HepG2 (cell line): ENCODE measurements around the gene ADAM15. TPM values are rescaled to one million over a fixed set of nuclear protein-coding genes. Genes with fewer than 3 reads are reported as not detected.

Source experiments
- ARID3A ChIP-seq: IDR thresholded peaks from 2 replicates; pipeline ENCODE4 v1.6.1; 2012; ENCODE audit warnings: low read depth, low read length, improper control_type of control experiment
- BHLHE40 ChIP-seq: IDR thresholded peaks from 2 replicates; pipeline ENCODE4 v1.6.1; 2011; ENCODE audit warnings: low read length, improper control_type of control experiment
- DMAP1 ChIP-seq: IDR thresholded peaks from 2 replicates; pipeline ENCODE4 v1.6.1; 2016
- EP300 ChIP-seq, 3 experiments: sonication (generic) in 1 of 3; formaldehyde crosslinking in 1 of 3; IDR thresholded peaks; 2 replicates each; pipeline versions ENCODE4 v1.5.1 to v1.6.1; 2011 to 2020; ENCODE audit warnings: low read depth in 2 of 3, low read length in 2 of 3, borderline replicate concordance in 1 of 3, improper control_type of control experiment in 1 of 3, mild to moderate bottlenecking in 1 of 3, missing genetic modification reagents in 1 of 3, moderate library complexity in 1 of 3
- FOXO1 ChIP-seq: sonication (generic); formaldehyde crosslinking; IDR thresholded peaks from 2 replicates; pipeline ENCODE4 v1.4.0; 2020; ENCODE audit warnings: missing genetic modification reagents
- HNRNPL ChIP-seq: fragments of 200-400 bp; formaldehyde crosslinking; IDR thresholded peaks from 2 replicates; pipeline ENCODE4 v1.6.1; 2017; ENCODE audit warnings: mild to moderate bottlenecking, low read depth, low read length
- REPIN1 ChIP-seq: sonication (generic); formaldehyde crosslinking; IDR thresholded peaks from 2 replicates; pipeline ENCODE4 v1.8.0; 2022; ENCODE audit warnings: missing genetic modification reagents, low read depth, mild to moderate bottlenecking, borderline replicate concordance
- STAT6 ChIP-seq: sonication (generic); formaldehyde crosslinking; IDR thresholded peaks from 2 replicates; pipeline ENCODE4 v1.4.0; 2020; ENCODE audit warnings: missing genetic modification reagents, mild to moderate bottlenecking, borderline replicate concordance
- TGIF2 ChIP-seq: IDR thresholded peaks from 2 replicates; pipeline ENCODE4 v1.6.1; 2016; ENCODE audit warnings: control low read depth, missing compliant biosample characterization
- polyA plus RNA-seq, 8 experiments: library from polyadenylated mRNA; depleted of rRNA in 3 of 8; stranded (reverse) in 7 of 8; unstranded in 1 of 8; fragments of >200 nt; fragmentation: Illumina TruSeq in 4 of 8; extraction: Trizol in 4 of 8; gene quantifications; 2 replicates each; pipeline versions ENCODE4 v1.2.1 to v1.2.3, GENCODE V29; 2011 to 2016; ENCODE audit warnings: low read depth in 4 of 8, missing spikeins in 1 of 8, mixed read lengths in 1 of 8; ENCODE audit not compliant: insufficient read depth in 1 of 8
- total RNA-seq, 5 experiments: library from RNA; depleted of rRNA; stranded (reverse); fragments of >200 nt; fragmentation: Illumina TruSeq; extraction: Trizol; gene quantifications; 2 replicates each; pipeline ENCODE4 v1.2.3, GENCODE V29; 2016; ENCODE audit warnings: low read depth in 1 of 5
- TF ChIP-seq, protein P1 (sequence below): sonication (generic); formaldehyde crosslinking; IDR thresholded peaks from 2 replicates; pipeline ENCODE4 v1.4.0; 2020; ENCODE audit warnings: missing genetic modification reagents
- TF ChIP-seq, protein P2 (sequence below): IDR thresholded peaks from 2 replicates; pipeline ENCODE4 v1.6.1; 2016; ENCODE audit warnings: missing genetic modification reagents, missing compliant biosample characterization
- TF ChIP-seq, protein P3 (sequence below): IDR thresholded peaks from 2 replicates; pipeline ENCODE4 v1.6.1; 2016; ENCODE audit warnings: low read depth, control low read depth
- TF ChIP-seq, protein P4 (sequence below), 2 experiments: fragments of 450-650 bp in 1 of 2; sonication (generic) in 1 of 2; formaldehyde crosslinking; IDR thresholded peaks; 2 replicates each; pipeline versions ENCODE4 v1.5.0 to v1.8.0; 2020 to 2022; ENCODE audit warnings: mild to moderate bottlenecking in 1 of 2, missing genetic modification reagents in 1 of 2

Gene ADAM15
- total and polyA plus RNA-seq, 2 of the 13 experiments (the other 11 are each of a cell fraction or from before 2014, with no cell fraction given): 17.9 to 25.6 TPM

- TF ChIP-seq STAT6 (CRISPR knock-in tag) (no peak), FOXO1 (CRISPR knock-in tag) (peak; percentile 30; the same call in 1 of the 2 replicates), REPIN1 (peak; percentile 52; the same call in 1 of the 2 replicates), DMAP1 (CRISPR knock-in tag) (peak; percentile 61), ARID3A (peak; percentile 49; the same call in 1 of the 2 replicates), EP300 (IDR thresholded peaks at IDR 0.05; ENCODE audit: low read depth in 2 of 2, low read length in 2 of 2) (peak; percentile 49 to 78; a peak in 3 of 4 replicates), EP300 (CRISPR knock-in tag; IDR thresholded peaks at IDR 0.05; ENCODE audit: borderline replicate concordance) (0 out of 2 replicates have a peak, but pooled peaks have one; percentile 42), HNRNPL (0 out of 2 replicates have a peak, but pooled peaks have one; percentile 16), TGIF2 (CRISPR knock-in tag) (peak; percentile 21; the same call in 1 of the 2 replicates), BHLHE40 (peak; percentile 97)
- TF ChIP-seq, protein P1, sequence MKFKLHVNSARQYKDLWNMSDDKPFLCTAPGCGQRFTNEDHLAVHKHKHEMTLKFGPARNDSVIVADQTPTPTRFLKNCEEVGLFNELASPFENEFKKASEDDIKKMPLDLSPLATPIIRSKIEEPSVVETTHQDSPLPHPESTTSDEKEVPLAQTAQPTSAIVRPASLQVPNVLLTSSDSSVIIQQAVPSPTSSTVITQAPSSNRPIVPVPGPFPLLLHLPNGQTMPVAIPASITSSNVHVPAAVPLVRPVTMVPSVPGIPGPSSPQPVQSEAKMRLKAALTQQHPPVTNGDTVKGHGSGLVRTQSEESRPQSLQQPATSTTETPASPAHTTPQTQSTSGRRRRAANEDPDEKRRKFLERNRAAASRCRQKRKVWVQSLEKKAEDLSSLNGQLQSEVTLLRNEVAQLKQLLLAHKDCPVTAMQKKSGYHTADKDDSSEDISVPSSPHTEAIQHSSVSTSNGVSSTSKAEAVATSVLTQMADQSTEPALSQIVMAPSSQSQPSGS (CRISPR knock-in tag): peak; percentile 53; the same call in 1 of the 2 replicates
- TF ChIP-seq, protein P2, sequence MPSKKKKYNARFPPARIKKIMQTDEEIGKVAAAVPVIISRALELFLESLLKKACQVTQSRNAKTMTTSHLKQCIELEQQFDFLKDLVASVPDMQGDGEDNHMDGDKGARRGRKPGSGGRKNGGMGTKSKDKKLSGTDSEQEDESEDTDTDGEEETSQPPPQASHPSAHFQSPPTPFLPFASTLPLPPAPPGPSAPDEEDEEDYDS (CRISPR knock-in tag): 0 out of 2 replicates have a peak, but pooled peaks have one; percentile 13
- TF ChIP-seq, protein P3, sequence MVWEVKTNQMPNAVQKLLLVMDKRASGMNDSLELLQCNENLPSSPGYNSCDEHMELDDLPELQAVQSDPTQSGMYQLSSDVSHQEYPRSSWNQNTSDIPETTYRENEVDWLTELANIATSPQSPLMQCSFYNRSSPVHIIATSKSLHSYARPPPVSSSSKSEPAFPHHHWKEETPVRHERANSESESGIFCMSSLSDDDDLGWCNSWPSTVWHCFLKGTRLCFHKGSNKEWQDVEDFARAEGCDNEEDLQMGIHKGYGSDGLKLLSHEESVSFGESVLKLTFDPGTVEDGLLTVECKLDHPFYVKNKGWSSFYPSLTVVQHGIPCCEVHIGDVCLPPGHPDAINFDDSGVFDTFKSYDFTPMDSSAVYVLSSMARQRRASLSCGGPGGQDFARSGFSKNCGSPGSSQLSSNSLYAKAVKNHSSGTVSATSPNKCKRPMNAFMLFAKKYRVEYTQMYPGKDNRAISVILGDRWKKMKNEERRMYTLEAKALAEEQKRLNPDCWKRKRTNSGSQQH: 0 out of 2 replicates have a peak, but pooled peaks have one; percentile 48
- TF ChIP-seq, protein P4, sequence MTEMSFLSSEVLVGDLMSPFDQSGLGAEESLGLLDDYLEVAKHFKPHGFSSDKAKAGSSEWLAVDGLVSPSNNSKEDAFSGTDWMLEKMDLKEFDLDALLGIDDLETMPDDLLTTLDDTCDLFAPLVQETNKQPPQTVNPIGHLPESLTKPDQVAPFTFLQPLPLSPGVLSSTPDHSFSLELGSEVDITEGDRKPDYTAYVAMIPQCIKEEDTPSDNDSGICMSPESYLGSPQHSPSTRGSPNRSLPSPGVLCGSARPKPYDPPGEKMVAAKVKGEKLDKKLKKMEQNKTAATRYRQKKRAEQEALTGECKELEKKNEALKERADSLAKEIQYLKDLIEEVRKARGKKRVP (CRISPR knock-in tag; IDR thresholded peaks at IDR 0.05): peak in 1 of 2 experiments; percentile 52; a peak in 1 of 4 replicates
These were observed 56.5 kb downstream of the ADAM15 start (continued) for GRCh38 chr1:155107309-155108264.
